Panc1 (cell line): ENCODE measurements around the gene FAM131B.

Experiments used
- CTCF ChIP-seq: fragments of 450-650 bp; IDR thresholded peaks from 2 replicates; pipeline ENCODE4 v1.5.1; 2017; ENCODE audit warnings: mild to moderate bottlenecking
- POLR2AphosphoS5 ChIP-seq: IDR thresholded peaks from 2 replicates; pipeline ENCODE4 v1.6.1; 2012; ENCODE audit warnings: mild to moderate bottlenecking, low read depth, low read length, moderate library complexity

DNA sequence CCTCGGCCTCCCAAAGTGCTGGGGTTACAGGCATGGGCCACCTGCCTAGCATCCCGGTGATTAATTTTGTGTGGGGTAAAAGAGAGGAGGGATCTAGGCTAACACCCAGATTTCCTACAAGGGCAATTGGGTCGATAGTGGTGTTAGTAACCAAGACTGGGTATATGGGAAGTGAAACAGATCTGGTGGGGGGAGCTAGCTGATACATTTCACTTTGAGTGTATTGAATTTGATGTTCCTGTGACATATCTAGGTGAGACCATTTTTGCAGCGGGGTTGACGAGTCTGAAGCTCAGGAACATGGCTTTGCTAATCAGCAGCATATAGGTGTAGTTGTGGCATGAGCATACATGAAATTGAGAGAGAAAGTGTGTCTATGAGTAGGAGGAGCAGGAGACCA lies 34.6 kb downstream of the FAM131B start:
- TF ChIP-seq CTCF = no peak
- TF ChIP-seq POLR2AphosphoS5 = no peak
